PC-3 (cell line): ENCODE measurements around the gene TFG. TPM values are rescaled to one million over a fixed set of nuclear protein-coding genes. Genes with fewer than 3 reads are reported as not detected.

ENCODE experiments used
- ATAC-seq: fragments of 200-7000 bp; cut with Tn5 transposase; 2 replicates; pipeline ENCODE4 v1.9.1; 2020; ENCODE audit warnings: mild to moderate bottlenecking, moderate library complexity
- BruUV-seq: library from RNA; stranded (reverse); fragments of 400-500 nt; replicated peaks from 2 replicates; lab custom pipeline; 2021; lab: Mats Ljungman, UMichigan
- CTCF ChIA-PET: fragments of 300-600 bp; sonication (Branson Sonifier 250); formaldehyde crosslinking; loops from one replicate; lab custom pipeline; 2022; ENCODE audit warnings: antibody characterized with exemption; lab: Charles Lee
- POLR2A ChIA-PET: fragments of 300-600 bp; sonication (Branson Sonifier 250); formaldehyde crosslinking; loops from one replicate; lab custom pipeline; 2022; ENCODE audit warnings: antibody characterized with exemption; ENCODE audit not compliant: unreplicated experiment; lab: Charles Lee
- DNase-seq: peaks from one replicate; pipeline ENCODE4 v3.0.0-alpha.2; 2015
- H2AFZ ChIP-seq: fragments of 300-600 bp; sonication (generic); 2 replicates; pipeline ENCODE4 v1.6.0; 2016; ENCODE audit warnings: antibody characterized with exemption, low read length
- H3F3A ChIP-seq: fragments of 300-600 bp; sonication (generic); one replicate; pipeline ENCODE4 v1.6.0; 2017; ENCODE audit warnings: antibody characterized with exemption, low read length, control low read depth, mild to moderate bottlenecking; ENCODE audit not compliant: unreplicated experiment
- H3K27ac ChIP-seq: fragments of 300-600 bp; sonication (generic); 2 replicates; pipeline ENCODE4 v1.5.1; 2016; ENCODE audit warnings: mild to moderate bottlenecking, low read length
- H3K27me3 ChIP-seq: fragments of 300-600 bp; sonication (generic); 2 replicates; pipeline ENCODE4 v1.6.1; 2016; ENCODE audit warnings: low read length, mixed read lengths
- H3K36me3 ChIP-seq: fragments of 300-600 bp; sonication (generic); 2 replicates; pipeline ENCODE4 v1.6.1; 2016; ENCODE audit warnings: low read depth, mixed run types, low read length, mixed read lengths
- H3K4me1 ChIP-seq: fragments of 300-600 bp; sonication (generic); 2 replicates; pipeline ENCODE4 v1.5.1; 2016; ENCODE audit warnings: low read length; ENCODE audit not compliant: insufficient read depth
- H3K4me2 ChIP-seq: fragments of 300-600 bp; sonication (generic); 2 replicates; pipeline ENCODE4 v1.6.0; 2016; ENCODE audit warnings: low read length
- H3K4me3 ChIP-seq: fragments of 300-600 bp; sonication (generic); 2 replicates; pipeline ENCODE4 v1.5.1; 2016; ENCODE audit warnings: mild to moderate bottlenecking, low read length, mixed read lengths
- H3K79me2 ChIP-seq: fragments of 300-600 bp; sonication (generic); 2 replicates; pipeline ENCODE4 v1.6.1; 2017; ENCODE audit warnings: low read length, mixed read lengths
- H3K9ac ChIP-seq: fragments of 300-600 bp; sonication (generic); 2 replicates; pipeline ENCODE4 v1.6.0; 2016; ENCODE audit warnings: mild to moderate bottlenecking, low read length
- H3K9me2 ChIP-seq: fragments of 300-600 bp; sonication (generic); replicated peaks from 2 replicates; pipeline ENCODE4 v1.6.1; 2016; ENCODE audit warnings: mixed run types, low read length, mixed read lengths
- H3K9me3 ChIP-seq: fragments of 300-600 bp; sonication (generic); 2 replicates; pipeline ENCODE4 v1.6.1; 2016; ENCODE audit warnings: low read length, mixed read lengths
- H4K20me1 ChIP-seq: fragments of 300-600 bp; sonication (generic); 2 replicates; pipeline ENCODE4 v1.6.1; 2016; ENCODE audit warnings: low read length, mixed read lengths
- EZH2 ChIP-seq: fragments of 300-600 bp; sonication (generic); IDR thresholded peaks from one replicate; pipeline ENCODE4 v1.6.1; 2017; ENCODE audit warnings: antibody characterized with exemption, mild to moderate bottlenecking, low read length; ENCODE audit not compliant: unreplicated experiment
- EZH2phosphoT487 ChIP-seq: fragments of 300-600 bp; sonication (generic); IDR thresholded peaks from 2 replicates; pipeline ENCODE4 v1.6.1; 2018; ENCODE audit warnings: mild to moderate bottlenecking, antibody characterized with exemption, low read length, borderline replicate concordance
- intact Hi-C: fragments of 100-400 bp; cut with micrococcal nuclease; formaldehyde crosslinking; loops from 2 replicates; pipeline ENCODE4 v1.9.0; 2023
- total RNA-seq: library from RNA; depleted of rRNA; stranded (reverse); fragments of >200 nt; gene quantifications from 2 replicates; pipeline ENCODE4 v1.2.3, GENCODE V29; 2014
- TF ChIP-seq, protein P1 (sequence below): fragments of 300-600 bp; sonication (generic); conservative IDR thresholded peaks from 2 replicates; pipeline ENCODE4 v1.5.1; 2017; ENCODE audit warnings: antibody characterized with exemption, low read depth, mild to moderate bottlenecking, low read length

The TFG gene
- total RNA-seq, 1 experiment from 2014 or later, result 97.9 TPM

- Histone ChIP-seq H4K20me1 (no peaks in the 10 kb centered on the region), H3K79me2 (0 out of 2 replicates have a peak, but pooled peaks cover 1% of the 10 kb centered on the region), H3K9me3 (no peaks in the 10 kb centered on the region), H3K9ac (no peak overlapping the region), H3K27ac (no peak overlapping the region), H2AFZ (no peak overlapping the region), H3K27me3 (no peaks in the 10 kb centered on the region), H3K4me2 (no peak overlapping the region), H3K36me3 (peaks cover 87% of the 10 kb centered on the region), H3K4me1 (no peaks in the 10 kb centered on the region), H3F3A (no peaks in the 10 kb centered on the region), H3K9me2 (no peaks in the 10 kb centered on the region), H3K4me3 (no peak overlapping the region)
- ATAC-seq (no peak), DNase-seq (no peak)
- POLR2A ChIA-PET, result interaction anchor here (0.5 kb wide), 1 partner anchor 648 kb away, joined by 3 read pairs; no protein-coding TSS in a partner anchor
- CTCF ChIA-PET, result no interaction called here
- intact Hi-C loops, result no loop called here
- BruUV-seq, result no TSS peak
- TF ChIP-seq EZH2phosphoT487, result no peak
- TF ChIP-seq, protein P1, sequence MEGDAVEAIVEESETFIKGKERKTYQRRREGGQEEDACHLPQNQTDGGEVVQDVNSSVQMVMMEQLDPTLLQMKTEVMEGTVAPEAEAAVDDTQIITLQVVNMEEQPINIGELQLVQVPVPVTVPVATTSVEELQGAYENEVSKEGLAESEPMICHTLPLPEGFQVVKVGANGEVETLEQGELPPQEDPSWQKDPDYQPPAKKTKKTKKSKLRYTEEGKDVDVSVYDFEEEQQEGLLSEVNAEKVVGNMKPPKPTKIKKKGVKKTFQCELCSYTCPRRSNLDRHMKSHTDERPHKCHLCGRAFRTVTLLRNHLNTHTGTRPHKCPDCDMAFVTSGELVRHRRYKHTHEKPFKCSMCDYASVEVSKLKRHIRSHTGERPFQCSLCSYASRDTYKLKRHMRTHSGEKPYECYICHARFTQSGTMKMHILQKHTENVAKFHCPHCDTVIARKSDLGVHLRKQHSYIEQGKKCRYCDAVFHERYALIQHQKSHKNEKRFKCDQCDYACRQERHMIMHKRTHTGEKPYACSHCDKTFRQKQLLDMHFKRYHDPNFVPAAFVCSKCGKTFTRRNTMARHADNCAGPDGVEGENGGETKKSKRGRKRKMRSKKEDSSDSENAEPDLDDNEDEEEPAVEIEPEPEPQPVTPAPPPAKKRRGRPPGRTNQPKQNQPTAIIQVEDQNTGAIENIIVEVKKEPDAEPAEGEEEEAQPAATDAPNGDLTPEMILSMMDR, result no peak
- no peak for TF ChIP-seq EZH2
Observed at GRCh38 chr3:100740207-100740606, 30.9 kb downstream of the TFG start.

GRCh38 chr3:100743535-100743934, 34.2 kb downstream of the TFG start:
- H3K9me3 ChIP-seq, result no peaks in the 10 kb centered on the region
- DNase-seq, result no peak
- ChIA-PET CTCF (no interaction called here), POLR2A (no interaction called here)
- H3K9me2 ChIP-seq, result no peaks in the 10 kb centered on the region
- H3K4me3 ChIP-seq, result no peak overlapping the region
- no peaks in the 10 kb centered on the region for H3K4me1 ChIP-seq
- H3K79me2 ChIP-seq, result no peaks in the 10 kb centered on the region
- H2AFZ ChIP-seq, result no peak overlapping the region
- no peak for ATAC-seq
- H3F3A ChIP-seq, result no peaks in the 10 kb centered on the region
- H4K20me1 ChIP-seq, result no peaks in the 10 kb centered on the region
- no peak overlapping the region for H3K9ac ChIP-seq
- no TSS peak for BruUV-seq
- H3K27ac ChIP-seq, result no peak overlapping the region
- intact Hi-C loops, result no loop called here
- TF ChIP-seq, protein P1, result no peak
- no peak for TF ChIP-seq EZH2
- TF ChIP-seq EZH2phosphoT487, result no peak
- no peaks in the 10 kb centered on the region for H3K27me3 ChIP-seq
- no peak overlapping the region for H3K4me2 ChIP-seq
- peaks cover 88% of the 10 kb centered on the region for H3K36me3 ChIP-seq

DNA sequence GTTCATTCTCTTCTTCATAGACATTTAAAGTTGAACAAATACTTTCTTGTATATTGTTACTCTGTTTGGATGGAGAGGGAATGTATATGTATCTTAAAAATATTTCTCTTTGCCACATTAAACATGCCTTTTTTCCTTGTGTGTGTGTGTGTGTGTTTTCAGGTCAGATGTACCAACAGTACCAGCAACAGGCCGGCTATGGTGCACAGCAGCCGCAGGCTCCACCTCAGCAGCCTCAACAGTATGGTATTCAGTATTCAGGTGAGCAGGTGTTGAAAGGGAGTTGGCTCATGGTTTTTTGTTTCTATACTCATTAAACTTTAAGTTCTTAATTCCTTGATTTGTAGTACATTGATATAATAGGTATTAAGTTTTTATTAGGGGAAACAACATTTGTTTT, 35.4 kb downstream of the TFG start:
- Histone ChIP-seq H3K27ac (no peak overlapping the region), H3K9me2 (no peaks in the 10 kb centered on the region), H4K20me1 (no peaks in the 10 kb centered on the region), H3K36me3 (peaks cover 88% of the 10 kb centered on the region), H3K27me3 (no peaks in the 10 kb centered on the region), H3F3A (no peaks in the 10 kb centered on the region), H3K9ac (no peak overlapping the region), H3K4me1 (no peaks in the 10 kb centered on the region), H3K79me2 (no peaks in the 10 kb centered on the region), H2AFZ (no peak overlapping the region), H3K9me3 (no peaks in the 10 kb centered on the region), H3K4me2 (no peak overlapping the region), H3K4me3 (no peak overlapping the region)
- BruUV-seq, result no TSS peak
- DNase-seq, result no peak
- ChIA-PET CTCF (interaction anchor here (0.6 kb wide), 1 partner anchor 282 kb away, joined by 7 read pairs; no protein-coding TSS in a partner anchor), POLR2A (interaction anchor here (0.6 kb wide), 1 partner anchor 252 kb away, joined by 3 read pairs; the partner anchor contains the start of gene TMEM45A)
- ATAC-seq, result no peak
- TF ChIP-seq EZH2phosphoT487, result no peak
- TF ChIP-seq, protein P1, result no peak
- intact Hi-C loops, result no loop called here
